Type B pancreatic cell (in vitro differentiated cells): ENCODE results near the gene ADGRF3. TPM values are rescaled to one million over a fixed set of nuclear protein-coding genes. Genes with fewer than 3 reads are reported as not detected.

Source experiments
- DNase-seq: peaks from one replicate; pipeline ENCODE4 v3.0.0; 2021; ENCODE audit warnings: mixed read lengths; ENCODE audit not compliant: unreplicated experiment; ENCODE audit errors: extremely low spot score
- H3K27ac Mint-ChIP-seq: 2 replicates; pipeline ENCODE4 v1.8.0; 2021; ENCODE audit warnings: mild to moderate bottlenecking, mixed read lengths
- H3K27me3 Mint-ChIP-seq: 2 replicates; pipeline ENCODE4 v1.8.0; 2021; ENCODE audit warnings: mixed read lengths
- H3K36me3 Mint-ChIP-seq: 2 replicates; pipeline ENCODE4 v1.8.0; 2021; ENCODE audit warnings: mixed read lengths
- H3K4me1 Mint-ChIP-seq: one replicate; pipeline ENCODE4 v1.8.0; 2021; ENCODE audit warnings: mixed read lengths; ENCODE audit not compliant: unreplicated experiment
- H3K4me3 Mint-ChIP-seq: 2 replicates; pipeline ENCODE4 v1.8.0; 2021; ENCODE audit warnings: mild to moderate bottlenecking, mixed read lengths
- H3K9me3 Mint-ChIP-seq: 2 replicates; pipeline ENCODE4 v1.8.0; 2021; ENCODE audit warnings: mixed read lengths
- total RNA-seq: library from RNA; stranded (reverse); gene quantifications from 2 replicates; pipeline ENCODE4 v1.2.1, GENCODE V29; 2021; ENCODE audit warnings: low replicate concordance
- TF ChIP-seq, protein P1 (sequence below): fragments of 200-600 bp; sonication (generic); conservative IDR thresholded peaks from 2 replicates; pipeline ENCODE4 v1.5.0; 2021; ENCODE audit warnings: antibody characterized with exemption, mild to moderate bottlenecking

ADGRF3 gene
- total RNA-seq, 1 donor from 2014 or later = 1.2 TPM

DNA sequence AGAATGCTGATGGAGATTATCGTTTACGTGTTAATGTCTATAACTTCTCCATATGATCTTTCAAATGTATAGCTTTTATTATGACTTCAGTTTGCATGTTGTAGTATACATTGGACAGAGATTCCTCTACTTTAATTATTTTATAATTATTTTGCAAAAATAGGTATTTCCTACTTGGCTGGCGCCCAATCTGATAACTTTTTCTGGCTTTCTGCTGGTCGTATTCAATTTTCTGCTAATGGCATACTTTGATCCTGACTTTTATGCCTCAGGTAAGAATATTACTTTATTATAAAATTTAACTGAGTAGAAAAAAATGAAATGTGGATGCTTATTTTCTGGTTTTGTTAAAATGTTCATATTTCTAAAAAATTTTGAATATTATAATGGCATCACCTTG is 18.1 kb upstream of the ADGRF3 start:
- H3K27me3 Mint-ChIP-seq = no peaks in the 10 kb centered on the region
- peaks cover 22% of the 10 kb centered on the region for H3K36me3 Mint-ChIP-seq
- peaks cover 10% of the 10 kb centered on the region for H3K4me1 Mint-ChIP-seq
- no peak overlapping the region for H3K27ac Mint-ChIP-seq
- TF ChIP-seq, protein P1, sequence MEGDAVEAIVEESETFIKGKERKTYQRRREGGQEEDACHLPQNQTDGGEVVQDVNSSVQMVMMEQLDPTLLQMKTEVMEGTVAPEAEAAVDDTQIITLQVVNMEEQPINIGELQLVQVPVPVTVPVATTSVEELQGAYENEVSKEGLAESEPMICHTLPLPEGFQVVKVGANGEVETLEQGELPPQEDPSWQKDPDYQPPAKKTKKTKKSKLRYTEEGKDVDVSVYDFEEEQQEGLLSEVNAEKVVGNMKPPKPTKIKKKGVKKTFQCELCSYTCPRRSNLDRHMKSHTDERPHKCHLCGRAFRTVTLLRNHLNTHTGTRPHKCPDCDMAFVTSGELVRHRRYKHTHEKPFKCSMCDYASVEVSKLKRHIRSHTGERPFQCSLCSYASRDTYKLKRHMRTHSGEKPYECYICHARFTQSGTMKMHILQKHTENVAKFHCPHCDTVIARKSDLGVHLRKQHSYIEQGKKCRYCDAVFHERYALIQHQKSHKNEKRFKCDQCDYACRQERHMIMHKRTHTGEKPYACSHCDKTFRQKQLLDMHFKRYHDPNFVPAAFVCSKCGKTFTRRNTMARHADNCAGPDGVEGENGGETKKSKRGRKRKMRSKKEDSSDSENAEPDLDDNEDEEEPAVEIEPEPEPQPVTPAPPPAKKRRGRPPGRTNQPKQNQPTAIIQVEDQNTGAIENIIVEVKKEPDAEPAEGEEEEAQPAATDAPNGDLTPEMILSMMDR = no peak
- no peaks in the 10 kb centered on the region for H3K9me3 Mint-ChIP-seq
- DNase-seq = no peak
- H3K4me3 Mint-ChIP-seq = no peak overlapping the region

DNA sequence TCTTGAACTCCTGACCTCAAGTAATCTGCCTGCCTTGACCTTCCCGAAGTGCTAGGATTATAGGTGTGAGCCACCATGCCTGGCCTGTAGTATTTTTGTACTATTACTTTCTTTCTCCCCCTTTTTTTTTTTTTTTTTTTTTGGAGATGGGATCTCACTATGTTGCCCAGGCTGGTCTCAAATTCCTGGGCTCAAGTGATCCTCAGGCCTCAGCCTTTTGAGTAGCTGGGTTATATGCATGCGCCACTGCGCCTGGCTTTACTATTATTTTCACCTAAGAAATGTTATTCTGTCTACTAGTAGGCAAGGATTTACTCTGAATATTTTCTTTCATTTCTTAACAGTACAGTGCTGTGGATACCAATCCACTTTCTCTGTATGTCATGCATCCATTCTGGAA is 17.4 kb upstream of the ADGRF3 start:
- Mint-ChIP-seq H3K27ac (no peak overlapping the region), H3K4me3 (no peak overlapping the region), H3K36me3 (peaks cover 15% of the 10 kb centered on the region), H3K9me3 (no peaks in the 10 kb centered on the region), H3K27me3 (no peaks in the 10 kb centered on the region), H3K4me1 (peaks cover 17% of the 10 kb centered on the region)
- no peak for DNase-seq
- TF ChIP-seq, protein P1 = no peak

DNA sequence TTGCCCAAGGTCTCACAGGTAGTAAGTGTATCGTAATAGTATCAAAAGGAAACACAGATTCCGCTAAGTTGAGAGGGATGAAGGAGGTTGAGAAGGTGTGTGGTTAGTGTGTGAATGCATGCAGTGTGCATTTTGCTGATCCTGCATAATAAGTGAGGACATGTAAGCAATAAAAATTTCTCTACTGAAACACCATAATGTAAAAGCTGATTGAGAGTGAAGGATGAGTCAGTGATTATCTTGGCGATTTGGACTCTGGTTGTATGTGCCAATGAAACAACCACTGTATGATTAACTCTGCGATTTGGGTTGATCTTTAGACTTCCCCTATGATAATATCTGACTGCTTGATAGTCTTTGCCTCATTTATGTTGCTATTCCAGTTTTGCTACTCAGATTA is 16.7 kb upstream of the ADGRF3 start:
- no peak for DNase-seq
- H3K36me3 Mint-ChIP-seq = peaks cover 14% of the 10 kb centered on the region

DNA sequence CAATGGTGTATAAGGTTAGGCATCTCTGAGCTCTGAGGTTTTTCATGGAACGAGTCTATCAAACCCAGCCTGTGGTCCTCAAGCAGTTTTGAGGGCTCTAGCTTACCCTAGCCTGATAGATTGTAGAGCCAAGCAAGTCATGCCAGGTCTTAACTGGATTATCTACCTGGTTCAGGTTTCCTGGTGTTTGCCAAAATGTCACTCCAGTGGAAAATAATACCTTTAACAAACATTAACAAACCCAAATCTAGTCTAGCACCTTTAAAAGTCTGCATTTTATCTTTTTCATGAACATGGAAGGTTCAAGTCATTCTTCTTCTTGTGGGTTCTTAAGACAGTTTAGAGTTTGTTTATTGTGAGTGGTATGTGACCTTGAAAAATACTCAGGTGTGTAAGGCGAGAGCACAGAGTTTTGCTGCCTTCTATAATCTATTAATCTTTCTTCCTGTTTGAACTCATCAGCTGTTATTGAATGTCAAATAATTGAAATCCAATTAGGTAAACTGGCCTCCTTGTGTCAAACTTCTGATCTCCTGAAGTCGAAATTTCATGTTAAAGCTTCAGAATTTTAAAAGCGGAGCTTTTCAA is 13.4 kb upstream of the ADGRF3 start:
- H3K27ac Mint-ChIP-seq = peak overlapping the region; percentile 8
- TF ChIP-seq, protein P1 = no peak
- no peak for DNase-seq
- peaks cover 5% of the 10 kb centered on the region for H3K36me3 Mint-ChIP-seq
- no peaks in the 10 kb centered on the region for H3K9me3 Mint-ChIP-seq
- peaks cover 32% of the 10 kb centered on the region for H3K4me1 Mint-ChIP-seq
- H3K27me3 Mint-ChIP-seq = no peaks in the 10 kb centered on the region
- H3K4me3 Mint-ChIP-seq = peak overlapping the region; percentile 4

More for the DNA sequence above, 16.7 kb upstream of the ADGRF3 start:
- no peaks in the 10 kb centered on the region for H3K27me3 Mint-ChIP-seq
- TF ChIP-seq, protein P1 = no peak
- H3K27ac Mint-ChIP-seq = no peak overlapping the region
- H3K4me3 Mint-ChIP-seq = no peak overlapping the region
- H3K4me1 Mint-ChIP-seq = peaks cover 19% of the 10 kb centered on the region
- H3K9me3 Mint-ChIP-seq = no peaks in the 10 kb centered on the region

DNA sequence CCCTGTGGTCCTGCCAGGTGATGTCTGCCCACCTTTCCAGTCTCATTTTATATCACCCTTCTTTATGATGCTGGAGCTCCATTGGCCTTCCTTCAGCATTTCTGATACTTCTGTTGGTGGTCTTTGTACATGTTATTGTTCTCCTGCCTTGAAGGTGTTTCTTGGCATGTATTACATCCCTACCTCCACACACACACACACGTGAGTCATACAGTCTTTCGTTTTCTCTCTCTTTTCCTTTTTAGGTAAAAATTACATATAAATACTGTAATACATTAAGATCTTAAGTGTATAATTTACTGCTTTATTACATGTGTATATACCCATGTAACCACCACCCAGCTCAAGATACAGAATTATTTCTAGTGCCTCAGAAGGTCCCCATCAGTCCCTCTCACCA is 10.2 kb upstream of the ADGRF3 start:
- Mint-ChIP-seq H3K36me3 (no peaks in the 10 kb centered on the region), H3K4me3 (no peak overlapping the region), H3K9me3 (no peaks in the 10 kb centered on the region), H3K27me3 (no peaks in the 10 kb centered on the region), H3K27ac (no peak overlapping the region), H3K4me1 (peaks cover 32% of the 10 kb centered on the region)
- no peak for DNase-seq
- TF ChIP-seq, protein P1 = no peak

DNA sequence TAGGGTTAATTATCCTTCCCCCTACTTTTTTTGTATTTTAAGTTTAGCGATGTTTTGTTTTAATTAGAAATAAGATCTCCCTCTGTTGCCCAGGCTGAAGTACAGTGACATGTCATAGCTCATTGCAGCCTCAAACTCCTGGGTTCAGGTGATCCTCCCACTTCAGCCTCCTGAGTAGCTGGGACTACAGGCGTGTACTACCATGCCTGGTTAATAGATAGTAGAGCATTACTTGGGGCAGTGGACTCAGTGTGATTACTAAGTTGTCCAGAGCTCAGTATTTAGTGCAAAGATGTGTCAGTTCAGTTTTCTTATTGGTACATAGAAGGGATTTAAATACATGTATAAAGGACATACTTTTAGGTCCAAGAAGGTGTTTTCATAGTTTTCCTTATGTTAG is 9.5 kb upstream of the ADGRF3 start:
- H3K27me3 Mint-ChIP-seq = no peaks in the 10 kb centered on the region
- no peak overlapping the region for H3K4me3 Mint-ChIP-seq
- DNase-seq = no peak
- H3K36me3 Mint-ChIP-seq = peaks cover 4% of the 10 kb centered on the region
- H3K9me3 Mint-ChIP-seq = no peaks in the 10 kb centered on the region
- TF ChIP-seq, protein P1 = no peak
- peaks cover 32% of the 10 kb centered on the region for H3K4me1 Mint-ChIP-seq
- H3K27ac Mint-ChIP-seq = no peak overlapping the region
